MM.1S (cell line): ENCODE data around the gene GSTA5.
"Not testable (repeated sequence)": the region's sequence is repeated elsewhere in the genome, so short reads cannot be mapped to it uniquely, and the experiment has no call there.

ENCODE experiments used
- EZH2 ChIP-seq: fragments of 300-600 bp; sonication (generic); optimal IDR thresholded peaks from 2 replicates; pipeline ENCODE3; 2017; ENCODE audit warnings: low read depth, mild to moderate bottlenecking, antibody characterized with exemption, low read length, mixed read lengths
- EZH2phosphoT487 ChIP-seq: fragments of 300-600 bp; sonication (generic); IDR thresholded peaks from 2 replicates; pipeline ENCODE4 v1.6.1; 2018; ENCODE audit warnings: antibody characterized with exemption, low read length
- TF ChIP-seq, protein P1 (sequence below): fragments of 300-600 bp; sonication (generic); IDR thresholded peaks from 2 replicates; pipeline ENCODE4 v1.5.1; 2016; ENCODE audit warnings: antibody characterized with exemption, low read length, mixed read lengths

DNA sequence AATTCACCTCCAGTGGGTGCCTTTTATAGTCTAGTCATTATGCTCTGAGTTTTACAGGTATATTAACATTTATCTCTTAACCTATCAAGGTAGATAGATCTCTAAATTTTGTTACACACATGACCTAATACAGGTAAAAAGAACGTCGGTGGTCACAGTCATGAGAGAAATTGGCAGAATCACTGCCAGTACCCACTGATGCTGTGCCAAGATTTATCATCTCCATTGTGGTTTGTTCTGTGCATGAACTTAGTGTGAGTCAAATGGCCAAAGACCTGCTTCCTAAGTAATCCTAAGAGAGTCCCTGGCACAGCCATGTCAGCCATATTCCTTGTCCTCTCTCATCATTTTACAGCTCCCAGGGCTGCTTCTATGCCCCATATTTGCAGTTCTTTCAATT lies 46.2 kb downstream of the GSTA5 start:
- TF ChIP-seq, protein P1, sequence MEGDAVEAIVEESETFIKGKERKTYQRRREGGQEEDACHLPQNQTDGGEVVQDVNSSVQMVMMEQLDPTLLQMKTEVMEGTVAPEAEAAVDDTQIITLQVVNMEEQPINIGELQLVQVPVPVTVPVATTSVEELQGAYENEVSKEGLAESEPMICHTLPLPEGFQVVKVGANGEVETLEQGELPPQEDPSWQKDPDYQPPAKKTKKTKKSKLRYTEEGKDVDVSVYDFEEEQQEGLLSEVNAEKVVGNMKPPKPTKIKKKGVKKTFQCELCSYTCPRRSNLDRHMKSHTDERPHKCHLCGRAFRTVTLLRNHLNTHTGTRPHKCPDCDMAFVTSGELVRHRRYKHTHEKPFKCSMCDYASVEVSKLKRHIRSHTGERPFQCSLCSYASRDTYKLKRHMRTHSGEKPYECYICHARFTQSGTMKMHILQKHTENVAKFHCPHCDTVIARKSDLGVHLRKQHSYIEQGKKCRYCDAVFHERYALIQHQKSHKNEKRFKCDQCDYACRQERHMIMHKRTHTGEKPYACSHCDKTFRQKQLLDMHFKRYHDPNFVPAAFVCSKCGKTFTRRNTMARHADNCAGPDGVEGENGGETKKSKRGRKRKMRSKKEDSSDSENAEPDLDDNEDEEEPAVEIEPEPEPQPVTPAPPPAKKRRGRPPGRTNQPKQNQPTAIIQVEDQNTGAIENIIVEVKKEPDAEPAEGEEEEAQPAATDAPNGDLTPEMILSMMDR: not testable (repeated sequence)
- TF ChIP-seq EZH2, EZH2phosphoT487: not testable (repeated sequence)
